BE2C (cell line): ENCODE measurements around the gene GPR75.
"Not testable (repeated sequence)": the region's sequence is repeated elsewhere in the genome, so short reads cannot be mapped to it uniquely, and the experiment has no call there.

ENCODE experiments used
- DNase-seq: peaks from one replicate; pipeline ENCODE4 v3.0.0-alpha.2; 2020
- H3K27me3 ChIP-seq: fragments of 250-450 bp; sonication (Bioruptor Pico); 2 replicates; pipeline ENCODE4 v1.5.1; 2020; ENCODE audit warnings: mild to moderate bottlenecking
- H3K36me3 ChIP-seq: fragments of 250-450 bp; sonication (Bioruptor Pico); 2 replicates; pipeline ENCODE4 v1.5.1; 2020; ENCODE audit warnings: mild to moderate bottlenecking
- H3K4me1 ChIP-seq: fragments of 250-450 bp; sonication (Bioruptor Pico); 2 replicates; pipeline ENCODE4 v1.5.1; 2020
- H3K4me3 ChIP-seq: 2 replicates; pipeline ENCODE4 v1.5.1; 2011; ENCODE audit warnings: low read depth, low read length
- H3K9me3 ChIP-seq: fragments of 250-450 bp; sonication (Bioruptor Pico); 2 replicates; pipeline ENCODE4 v1.5.1; 2020
- CTCF ChIP-seq: IDR thresholded peaks from 2 replicates; pipeline ENCODE4 v1.5.1; 2012; ENCODE audit warnings: mild to moderate bottlenecking, low read depth, low read length

GPR75 gene

GRCh38 chr2:53828331-53828730 is 31.4 kb downstream of the GPR75 start:
- no peaks in the 10 kb centered on the region for H3K9me3 ChIP-seq
- no peaks in the 10 kb centered on the region for H3K27me3 ChIP-seq
- H3K4me3 ChIP-seq = no peak overlapping the region
- TF ChIP-seq CTCF = no peak
- no peaks in the 10 kb centered on the region for H3K4me1 ChIP-seq
- DNase-seq = no peak
- no peaks in the 10 kb centered on the region for H3K36me3 ChIP-seq

GRCh38 chr2:53827398-53828175 is 32.2 kb downstream of the GPR75 start:
- H3K4me1 ChIP-seq = no peaks in the 10 kb centered on the region
- TF ChIP-seq CTCF = no peak
- H3K27me3 ChIP-seq = no peaks in the 10 kb centered on the region
- no peaks in the 10 kb centered on the region for H3K36me3 ChIP-seq
- no peak for DNase-seq
- no peaks in the 10 kb centered on the region for H3K9me3 ChIP-seq
- no peak overlapping the region for H3K4me3 ChIP-seq

GRCh38 chr2:53826587-53827397 is 33.0 kb downstream of the GPR75 start:
- no peaks in the 10 kb centered on the region for H3K36me3 ChIP-seq
- TF ChIP-seq CTCF = no peak
- H3K4me3 ChIP-seq = no peak overlapping the region
- no peaks in the 10 kb centered on the region for H3K4me1 ChIP-seq
- no peaks in the 10 kb centered on the region for H3K27me3 ChIP-seq
- H3K9me3 ChIP-seq = no peaks in the 10 kb centered on the region
- DNase-seq = no peak

GRCh38 chr2:53826030-53826410 is 33.7 kb downstream of the GPR75 start:
- H3K36me3 ChIP-seq = no peaks in the 10 kb centered on the region
- no peak overlapping the region for H3K4me3 ChIP-seq
- no peaks in the 10 kb centered on the region for H3K9me3 ChIP-seq
- TF ChIP-seq CTCF = no peak
- no peaks in the 10 kb centered on the region for H3K27me3 ChIP-seq
- H3K4me1 ChIP-seq = no peaks in the 10 kb centered on the region
- no peak for DNase-seq

- H3K4me3 ChIP-seq, DNase-seq, H3K4me1 ChIP-seq, H3K27me3 ChIP-seq, H3K9me3 ChIP-seq, H3K36me3 ChIP-seq: not testable (repeated sequence)
Measured at GRCh38 chr2:53823639-53824038, 36.1 kb downstream of the GPR75 start.

GRCh38 chr2:53821810-53822209 is 38.0 kb downstream of the GPR75 start:
- Histone ChIP-seq H3K4me3 (no peak overlapping the region), H3K9me3 (no peaks in the 10 kb centered on the region), H3K4me1 (no peaks in the 10 kb centered on the region), H3K27me3 (no peaks in the 10 kb centered on the region), H3K36me3 (no peaks in the 10 kb centered on the region)
- no peak for TF ChIP-seq CTCF
- no peak for DNase-seq
